Neuronal stem cell (in vitro differentiated cells): ENCODE results near the gene PEX5L.
A peak's percentile ranks its signal among the peaks of the same experiment; 100 is the strongest.

Experiments
- DNase-seq: peaks from one replicate; pipeline ENCODE4 v3.0.0-alpha.2; 2013; ENCODE audit warnings: low spot score
- H2AFZ ChIP-seq: one replicate; pipeline ENCODE4 v1.6.1; 2013; ENCODE audit warnings: mild to moderate bottlenecking, low read length, inconsistent platforms
- H2AK5ac ChIP-seq: 2 replicates; pipeline ENCODE4 v1.6.1; 2013; ENCODE audit warnings: low read depth, mild to moderate bottlenecking, inconsistent platforms, low read length, moderate library complexity, mixed read lengths
- H2BK120ac ChIP-seq: 2 replicates; pipeline ENCODE4 v1.6.1; 2013; ENCODE audit warnings: low read depth, mild to moderate bottlenecking, inconsistent platforms, low read length, moderate library complexity, mixed read lengths
- H2BK12ac ChIP-seq: one replicate; pipeline ENCODE4 v1.6.1; 2013; ENCODE audit warnings: low read length, inconsistent platforms
- H2BK15ac ChIP-seq: 2 replicates; pipeline ENCODE4 v1.6.1; 2013; ENCODE audit warnings: mild to moderate bottlenecking, low read length, inconsistent platforms, mixed read lengths
- H2BK5ac ChIP-seq: one replicate; pipeline ENCODE4 v1.6.1; 2013; ENCODE audit warnings: inconsistent platforms, mild to moderate bottlenecking, low read length, moderate library complexity
- H3K14ac ChIP-seq: one replicate; pipeline ENCODE4 v1.6.1; 2013; ENCODE audit warnings: low read length, inconsistent platforms
- H3K18ac ChIP-seq: 2 replicates; pipeline ENCODE4 v1.6.1; 2013; ENCODE audit warnings: low read length, inconsistent platforms
- H3K23ac ChIP-seq: 2 replicates; pipeline ENCODE4 v1.6.1; 2013; ENCODE audit warnings: low read depth, mild to moderate bottlenecking, mixed read lengths, low read length, inconsistent platforms; ENCODE audit not compliant: poor library complexity
- H3K27ac ChIP-seq: replicated peaks from 3 replicates; pipeline ENCODE4 v1.5.1; 2013; ENCODE audit warnings: low read length, inconsistent platforms
- H3K27me3 ChIP-seq, 3 experiments: 2 replicates each; pipeline ENCODE4 v1.6.1; 2013; ENCODE audit warnings: low read length in 3 of 3, mild to moderate bottlenecking in 2 of 3, inconsistent platforms in 1 of 3, low read depth in 1 of 3, mixed read lengths in 1 of 3, moderate library complexity in 1 of 3; ENCODE audit not compliant: control insufficient read depth in 3 of 3, insufficient read depth in 3 of 3
- H3K36me3 ChIP-seq, 2 donors: replicated peaks in 1 of 2; 2 replicates each; pipeline ENCODE4 v1.6.1; 2013; ENCODE audit warnings: low read length in 2 of 2; ENCODE audit not compliant: control insufficient read depth in 2 of 2, insufficient read depth in 2 of 2
- H3K4ac ChIP-seq: 2 replicates; pipeline ENCODE4 v1.6.1; 2013; ENCODE audit warnings: inconsistent platforms, mild to moderate bottlenecking, low read length, moderate library complexity
- H3K4me1 ChIP-seq, 2 donors: 1 replicate in 1 of 2; 2 replicates in 1 of 2; pipeline ENCODE4 v1.6.1; 2013; ENCODE audit warnings: low read length in 2 of 2, low read depth in 1 of 2; ENCODE audit not compliant: control insufficient read depth in 2 of 2, insufficient read depth in 1 of 2
- H3K4me2 ChIP-seq: one replicate; pipeline ENCODE4 v1.6.1; 2013; ENCODE audit warnings: mild to moderate bottlenecking, low read length, inconsistent platforms; ENCODE audit not compliant: insufficient read depth, poor library complexity, severe bottlenecking
- H3K4me3 ChIP-seq, 2 donors: 2 replicates each; pipeline ENCODE4 v1.5.1; 2013; ENCODE audit warnings: low read length in 2 of 2, mild to moderate bottlenecking in 2 of 2, inconsistent platforms in 1 of 2, moderate library complexity in 1 of 2
- H3K79me1 ChIP-seq: one replicate; pipeline ENCODE4 v1.6.1; 2013; ENCODE audit warnings: low read depth, mild to moderate bottlenecking, inconsistent platforms, low read length, moderate library complexity
- H3K9ac ChIP-seq: one replicate; pipeline ENCODE4 v1.6.1; 2013; ENCODE audit warnings: mild to moderate bottlenecking, low read depth, low read length, inconsistent platforms; ENCODE audit not compliant: poor library complexity
- H3K9me3 ChIP-seq, 2 donors: replicated peaks in 1 of 2; 2 replicates each; pipeline versions ENCODE3 to v1.6.1; 2013; ENCODE audit warnings: low read length in 2 of 2, mild to moderate bottlenecking in 2 of 2, inconsistent platforms in 1 of 2, low read depth in 1 of 2, mixed read lengths in 1 of 2, moderate library complexity in 1 of 2; ENCODE audit not compliant: control insufficient read depth in 2 of 2, insufficient read depth in 1 of 2
- H4K8ac ChIP-seq: one replicate; pipeline ENCODE4 v1.6.1; 2013; ENCODE audit warnings: low read depth, mild to moderate bottlenecking, inconsistent platforms, low read length, moderate library complexity
- H4K91ac ChIP-seq: one replicate; pipeline ENCODE4 v1.6.1; 2013; ENCODE audit warnings: low read length, low read depth, mild to moderate bottlenecking, inconsistent platforms; ENCODE audit not compliant: poor library complexity
- WGBS, 2 donors: extraction: QIAGEN DNeasy Blood & Tissue Kit; methylation state at CpG; one replicate each; pipeline ENCODE4 v1.1.7; 2013; ENCODE audit warnings: missing lambda C conversion rate in 2 of 2, mixed read lengths in 1 of 2; ENCODE audit not compliant: insufficient read length in 2 of 2, insufficient replicate concordance in 1 of 2; ENCODE audit errors: extremely low coverage in 2 of 2; 5-methylcytosine and 5-hydroxymethylcytosine counted together

The PEX5L gene

DNA sequence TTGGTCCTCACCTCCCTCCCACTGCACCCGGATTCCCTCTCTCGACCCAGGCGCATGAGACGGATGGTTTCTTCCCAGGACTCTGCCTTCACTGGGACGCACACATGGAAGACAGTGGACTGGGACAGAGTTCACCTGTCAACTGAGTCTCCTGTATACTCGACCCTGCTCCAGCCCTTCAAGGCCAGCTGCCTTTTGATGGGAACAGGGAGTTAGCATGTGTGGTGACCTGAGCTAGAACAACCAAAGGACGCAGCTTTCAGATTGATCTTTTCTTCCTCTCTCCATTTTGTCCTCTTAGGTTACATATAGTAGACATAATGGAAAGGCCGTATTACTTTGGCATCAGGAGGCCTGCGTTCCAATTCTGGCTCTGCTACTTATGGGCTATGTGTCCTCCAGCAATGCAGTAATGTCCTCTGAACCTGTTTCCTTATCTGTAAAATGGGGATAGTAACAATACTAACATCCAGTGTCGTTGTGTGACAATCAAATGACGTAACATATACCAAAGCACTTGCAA lies 94.1 kb downstream of the PEX5L start:
- no CpG with 5 or more reads among the region's 11 CpGs for WGBS, 2 donors
- H3K9ac ChIP-seq, result no peak overlapping the region
- H3K4ac ChIP-seq, result no peak overlapping the region
- no peak overlapping the region for H3K4me3 ChIP-seq
- no peak overlapping the region for H2BK5ac ChIP-seq
- no peak overlapping the region for H3K4me2 ChIP-seq
- H2AFZ ChIP-seq, result no peak overlapping the region
- no peak overlapping the region for H3K23ac ChIP-seq
- no peak for DNase-seq
- H3K14ac ChIP-seq, result peak overlapping the region; percentile 61
- peak overlapping the region; percentile 31 for H2AK5ac ChIP-seq
- H2BK12ac ChIP-seq, result no peak overlapping the region
- H3K27ac ChIP-seq, result no peak overlapping the region
- no peak overlapping the region for H4K8ac ChIP-seq
- no peaks in the 10 kb centered on the region for H3K79me1 ChIP-seq
- no peaks in the 10 kb centered on the region for H3K9me3 ChIP-seq
- no peak overlapping the region for H2BK15ac ChIP-seq
- H3K27me3 ChIP-seq, result no peaks in the 10 kb centered on the region
- no peaks in the 10 kb centered on the region for H3K36me3 ChIP-seq
- no peak overlapping the region for H4K91ac ChIP-seq
- no peak overlapping the region for H2BK120ac ChIP-seq
- H3K18ac ChIP-seq, result no peak overlapping the region
- H3K4me1 ChIP-seq, result peaks cover 0 to 3% of the 10 kb centered on the region in 2 donors

DNA sequence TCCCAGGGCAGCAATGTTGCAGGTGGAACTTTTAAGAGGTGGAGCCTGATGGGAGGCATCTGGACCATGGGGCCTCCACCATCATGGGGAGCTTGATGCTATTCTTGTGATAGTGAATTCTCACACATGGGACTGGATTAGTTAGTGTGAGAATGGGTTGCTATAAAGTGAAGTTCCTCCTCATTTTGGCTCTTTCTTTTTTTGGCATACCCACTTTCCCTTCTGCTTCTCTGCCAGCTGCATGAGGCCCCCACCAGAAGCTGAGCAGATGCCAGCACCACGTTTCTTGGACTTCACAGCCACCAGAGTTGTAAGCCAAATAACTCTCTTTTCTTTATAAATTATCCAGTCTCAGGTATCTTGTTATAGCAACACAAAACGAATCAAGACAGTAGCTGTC lies 101.0 kb downstream of the PEX5L start:
- DNase-seq, result no peak
- Histone ChIP-seq H3K4ac (no peak overlapping the region), H3K36me3 (peaks cover 0 to 2% of the 10 kb centered on the region in 2 donors), H3K18ac (no peak overlapping the region), H3K4me2 (no peak overlapping the region), H3K14ac (no peak overlapping the region), H2BK5ac (no peak overlapping the region), H3K23ac (no peak overlapping the region), H3K79me1 (no peaks in the 10 kb centered on the region), H3K4me1 (peaks cover 0 to 1% of the 10 kb centered on the region in 2 donors), H4K8ac (no peak overlapping the region), H2BK12ac (no peak overlapping the region), H3K27me3 (peaks cover 0 to 3% (median 0%) of the 10 kb centered on the region in 3 experiments), H3K9me3 (peaks cover 0 to 2% of the 10 kb centered on the region in 2 donors), H2AFZ (no peak overlapping the region), H3K9ac (no peak overlapping the region), H2AK5ac (no peak overlapping the region), H3K4me3 (no peak overlapping the region), H4K91ac (no peak overlapping the region), H2BK15ac (no peak overlapping the region), H3K27ac (no peak overlapping the region), H2BK120ac (no peak overlapping the region)
- WGBS, 2 donors, result no CpG with 5 or more reads among the region's 2 CpGs

DNA sequence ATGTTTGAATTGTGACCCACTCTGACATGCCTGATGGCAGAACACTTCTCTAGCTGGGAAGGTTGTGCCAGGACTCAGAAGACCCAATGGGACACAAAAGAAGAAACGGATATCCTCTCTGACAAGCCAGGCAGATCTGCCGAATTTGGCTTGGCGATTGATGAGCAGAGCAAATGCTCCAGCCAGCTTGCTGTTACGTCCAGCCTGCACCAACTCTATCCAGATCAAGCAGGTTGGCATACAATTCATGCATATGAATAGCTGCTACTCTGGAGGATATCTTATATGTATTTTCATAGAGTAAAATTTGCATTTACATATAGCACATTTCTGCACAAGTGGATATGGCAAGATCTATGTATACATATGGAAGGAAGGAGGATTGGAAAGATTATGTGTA lies 102.8 kb downstream of the PEX5L start:
- Histone ChIP-seq H3K18ac (no peak overlapping the region), H3K4ac (no peak overlapping the region), H3K27me3 (peaks cover 0 to 3% (median 0%) of the 10 kb centered on the region in 3 experiments)

DNA sequence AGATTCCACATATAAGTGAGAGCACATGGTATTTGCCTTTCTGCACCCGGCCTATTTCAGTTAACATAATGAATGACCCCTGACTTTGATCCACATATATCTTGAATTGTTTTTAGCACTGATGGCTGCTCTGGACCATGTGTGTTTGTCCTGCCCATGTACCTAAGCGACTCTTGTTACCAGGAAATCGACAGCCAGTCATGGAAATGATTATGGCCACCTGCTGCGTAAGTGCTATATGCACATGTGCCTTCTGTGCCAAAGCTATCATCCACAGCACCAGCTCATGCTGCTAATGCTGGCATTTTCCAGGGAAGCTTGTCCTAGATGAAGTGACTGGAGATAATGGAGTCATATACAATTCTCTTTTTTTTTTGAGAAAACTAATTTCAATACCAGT lies 103.7 kb downstream of the PEX5L start:
- H3K27ac ChIP-seq, result no peak overlapping the region
- H3K14ac ChIP-seq, result no peak overlapping the region
- no peak overlapping the region for H2BK12ac ChIP-seq
- H3K23ac ChIP-seq, result no peak overlapping the region
- H3K4me2 ChIP-seq, result no peak overlapping the region
- H3K79me1 ChIP-seq, result no peaks in the 10 kb centered on the region
- H2AK5ac ChIP-seq, result no peak overlapping the region
- no peak overlapping the region for H4K8ac ChIP-seq
- H3K36me3 ChIP-seq, result peaks cover 0 to 2% of the 10 kb centered on the region in 2 donors
- H2BK120ac ChIP-seq, result no peak overlapping the region
- peaks cover 0 to 2% of the 10 kb centered on the region in 2 donors for H3K4me1 ChIP-seq
- no peak overlapping the region for H4K91ac ChIP-seq
- no peak overlapping the region for H3K4me3 ChIP-seq
- no peak for DNase-seq
- H3K9ac ChIP-seq, result no peak overlapping the region
- no peak overlapping the region for H3K18ac ChIP-seq
- H2BK15ac ChIP-seq, result peak overlapping the region; percentile 9
- no peak overlapping the region for H2AFZ ChIP-seq
- peaks cover 0 to 3% (median 0%) of the 10 kb centered on the region in 3 experiments for H3K27me3 ChIP-seq
- WGBS, 2 donors, result no CpG with 5 or more reads among the region's 4 CpGs
- H2BK5ac ChIP-seq, result no peak overlapping the region
- no peak overlapping the region for H3K4ac ChIP-seq
- peaks cover 0 to 2% of the 10 kb centered on the region in 2 donors for H3K9me3 ChIP-seq

More for the DNA sequence above, 102.8 kb downstream of the PEX5L start:
- no peak overlapping the region for H2BK5ac ChIP-seq
- H3K79me1 ChIP-seq, result no peaks in the 10 kb centered on the region
- no CpG with 5 or more reads among the region's 4 CpGs for WGBS, 2 donors
- H4K91ac ChIP-seq, result no peak overlapping the region
- H2AFZ ChIP-seq, result peak overlapping the region; percentile 53
- no peak overlapping the region for H4K8ac ChIP-seq
- no peaks in the 10 kb centered on the region for H3K4me1 ChIP-seq
- no peak overlapping the region for H2BK120ac ChIP-seq
- H3K9ac ChIP-seq, result no peak overlapping the region
- peaks cover 0 to 2% of the 10 kb centered on the region in 2 donors for H3K36me3 ChIP-seq
- H3K9me3 ChIP-seq, result peaks cover 0 to 2% of the 10 kb centered on the region in 2 donors
- H3K14ac ChIP-seq, result peak overlapping the region; percentile 22
- no peak overlapping the region for H3K27ac ChIP-seq
- no peak overlapping the region for H3K23ac ChIP-seq
- no peak for DNase-seq
- H2BK12ac ChIP-seq, result no peak overlapping the region
- H3K4me2 ChIP-seq, result no peak overlapping the region
- H3K4me3 ChIP-seq, result no peak overlapping the region
- no peak overlapping the region for H2AK5ac ChIP-seq
- H2BK15ac ChIP-seq, result no peak overlapping the region
